Motor neuron (in vitro differentiated cells): ENCODE measurements around the gene UBE2J2. TPM values are rescaled to one million over a fixed set of nuclear protein-coding genes. Genes with fewer than 3 reads are reported as not detected.

Source experiments
- ATAC-seq, 8 experiments: fragments of 200-7000 bp; cut with Tn5 transposase; replicated peaks in 6 of 8; 2 replicates each; pipeline ENCODE4 v1.8.0; 2021; ENCODE audit warnings: mild to moderate bottlenecking in 8 of 8, moderate library complexity in 8 of 8
- H3K27ac ChIP-seq, 2 donors: fragments of 250-450 bp; sonication (Bioruptor Pico); 2 replicates each; pipeline ENCODE4 v1.9.0; 2021; ENCODE audit warnings: antibody characterized with exemption in 2 of 2, mild to moderate bottlenecking in 2 of 2, moderate library complexity in 1 of 2
- H3K4me1 ChIP-seq, 2 donors: fragments of 250-450 bp; sonication (Bioruptor Pico); replicated peaks in 1 of 2; 2 replicates each; pipeline ENCODE4 v1.6.1; 2021; ENCODE audit warnings: antibody characterized with exemption in 2 of 2, mild to moderate bottlenecking in 2 of 2, moderate library complexity in 1 of 2
- H3K4me3 ChIP-seq, 5 donors: fragments of 250-450 bp; sonication (Bioruptor Pico); 2 replicates each; pipeline ENCODE4 v1.9.0; 2021; ENCODE audit warnings: antibody characterized with exemption in 5 of 5, mild to moderate bottlenecking in 5 of 5, moderate library complexity in 4 of 5
- WGBS, 10 experiments: fragments of 450-650 bp; shearing (Covaris generic); methylation state at CpG; one replicate each; pipeline ENCODE4 v1.0.0; 2022; 5-methylcytosine and 5-hydroxymethylcytosine counted together
- in situ Hi-C, 9 experiments: fragments of 400-800 bp; cut with MboI; loops; one replicate each; pipeline ENCODE4 v1.15.0; 2021; ENCODE audit warnings: low sequenced_read_pairs in 9 of 9, low pct_unique_long_range_greater_than_20kb in 2 of 9; ENCODE audit not compliant: unreplicated experiment in 9 of 9
- total RNA-seq, 8 experiments: library from RNA; unstranded; fragments of 300-600 nt; gene quantifications; 2 replicates each; pipeline versions ENCODE4 v1.2.3 to v1.2.4, GENCODE V29; 2022

Gene UBE2J2
- total RNA-seq, 8 experiments from 2014 or later, result 34.4 to 62.7 (median 46.5) TPM

GRCh38 chr1:1298861-1299685 lies 25.4 kb upstream of the UBE2J2 start:
- WGBS, 10 experiments, result 28 to 94% (median 55%) methylated on average over 1 to 7 of the region's 30 CpGs; no CpG with 5 or more reads in 6 of the 10 experiments
- in situ Hi-C loops, result no loop called here
- Histone ChIP-seq H3K4me3 (no peak overlapping the region), H3K4me1 (peaks cover 16 to 18% of the 10 kb centered on the region in 2 donors), H3K27ac (peak overlapping the region; percentile 32 to 64)
- ATAC-seq, result peak in 6 of 8 experiments; percentile 47 to 81 (median 74)

- in situ Hi-C loops, result no loop called here
- Histone ChIP-seq H3K27ac (no peak overlapping the region), H3K4me1 (peaks cover 12 to 14% of the 10 kb centered on the region in 2 donors), H3K4me3 (no peak overlapping the region)
- 80 to 100% (median 88%) methylated on average over 1 to 18 of the region's 31 CpGs; no CpG with 5 or more reads in 6 of the 10 experiments for whole genome bisulfite sequencing, 10 experiments
- ATAC-seq, result no peak
These were observed 24.3 kb upstream of the UBE2J2 start for GRCh38 chr1:1297802-1298424.

GRCh38 chr1:1296070-1297061 lies 22.7 kb upstream of the UBE2J2 start:
- ATAC-seq, result no peak
- Histone ChIP-seq H3K27ac (no peak overlapping the region), H3K4me1 (peaks cover 19 to 24% of the 10 kb centered on the region in 2 donors), H3K4me3 (no peak overlapping the region)
- WGBS, 10 experiments, result 87 to 100% (median 98%) methylated on average over 7 to 14 of the region's 62 CpGs; no CpG with 5 or more reads in 6 of the 10 experiments
- in situ Hi-C loops, result no loop called here

GRCh38 chr1:1295154-1295923 lies 21.7 kb upstream of the UBE2J2 start:
- H3K4me1 ChIP-seq, result peaks cover 28 to 29% of the 10 kb centered on the region in 2 donors
- no peak overlapping the region for H3K27ac ChIP-seq
- in situ Hi-C loops, result no loop called here
- no peak for ATAC-seq
- WGBS, 10 experiments, result 80 to 100% (median 95%) methylated on average over 1 to 18 of the region's 35 CpGs; no CpG with 5 or more reads in 4 of the 10 experiments
- no peak overlapping the region for H3K4me3 ChIP-seq

- 78 to 100% (median 93%) methylated on average over 1 to 27 of the region's 58 CpGs; no CpG with 5 or more reads in 7 of the 10 experiments for WGBS, 10 experiments
- no peak overlapping the region for H3K4me3 ChIP-seq
- H3K27ac ChIP-seq, result no peak overlapping the region
- ATAC-seq, result no peak
- peaks cover 23 to 25% of the 10 kb centered on the region in 2 donors for H3K4me1 ChIP-seq
- in situ Hi-C loops, result no loop called here
These were observed 20.7 kb upstream of the UBE2J2 start for GRCh38 chr1:1294250-1294890.

- in situ Hi-C loops, result no loop called here
- H3K4me3 ChIP-seq, result no peak overlapping the region
- 73 to 100% (median 77%) methylated on average over 4 to 21 of the region's 94 CpGs; no CpG with 5 or more reads in 7 of the 10 experiments for WGBS, 10 experiments
These were observed 19.9 kb upstream of the UBE2J2 start for GRCh38 chr1:1293263-1294249.

GRCh38 chr1:1292851-1293250 lies 19.2 kb upstream of the UBE2J2 start:
- 86 to 100% (median 93%) methylated on average over 1 to 13 of the region's 18 CpGs; no CpG with 5 or more reads in 6 of the 10 experiments for WGBS, 10 experiments
- no peak overlapping the region for H3K27ac ChIP-seq
- ATAC-seq, result no peak
- no peak overlapping the region for H3K4me3 ChIP-seq
- H3K4me1 ChIP-seq, result peaks cover 15 to 18% of the 10 kb centered on the region in 2 donors
- in situ Hi-C loops, result no loop called here

More at GRCh38 chr1:1293263-1294249, 19.9 kb upstream of the UBE2J2 start:
- Histone ChIP-seq H3K27ac (no peak overlapping the region), H3K4me1 (peaks cover 16 to 19% of the 10 kb centered on the region in 2 donors)
- peak in 3 of 8 experiments; percentile 41 to 57 (median 56) for ATAC-seq

- H3K4me3 ChIP-seq, result no peak overlapping the region
- in situ Hi-C loops, result no loop called here
- H3K27ac ChIP-seq, result no peak overlapping the region
- H3K4me1 ChIP-seq, result peaks cover 15 to 18% of the 10 kb centered on the region in 2 donors
- peak in 1 of 8 experiments; percentile 0 for ATAC-seq
- 100% methylated on average over 1 of the region's 9 CpGs; no CpG with 5 or more reads in 7 of the 10 experiments for WGBS, 10 experiments
These were observed 18.8 kb upstream of the UBE2J2 start for GRCh38 chr1:1292442-1292779.

GRCh38 chr1:1291548-1292441 lies 18.1 kb upstream of the UBE2J2 start:
- WGBS, 10 experiments, result 10 to 27% (median 21%) methylated on average over 8 to 11 of the region's 45 CpGs; no CpG with 5 or more reads in 7 of the 10 experiments
- no peak overlapping the region for H3K27ac ChIP-seq
- H3K4me3 ChIP-seq, result no peak overlapping the region
- H3K4me1 ChIP-seq, result peaks cover 15 to 18% of the 10 kb centered on the region in 2 donors
- ATAC-seq, result peak; percentile 57 to 87 (median 66)
- in situ Hi-C loops, result no loop called here

- peak; percentile 36 to 55 (median 48) for ATAC-seq
- no peak overlapping the region for H3K4me3 ChIP-seq
- WGBS, 10 experiments, result 27 to 40% (median 27%) methylated on average over 2 to 9 of the region's 28 CpGs; no CpG with 5 or more reads in 7 of the 10 experiments
- H3K4me1 ChIP-seq, result peaks cover 15 to 18% of the 10 kb centered on the region in 2 donors
- H3K27ac ChIP-seq, result no peak overlapping the region
- in situ Hi-C loops, result no loop called here
These were observed 17.4 kb upstream of the UBE2J2 start for GRCh38 chr1:1291023-1291528.
